ENCODE results near the gene PRSS12.
"Not testable (repeated sequence)": the region's sequence is repeated elsewhere in the genome, so short reads cannot be mapped to it uniquely, and the experiment has no call there.

Gene PRSS12

GRCh38 chr4:118317691-118318090 is 35.1 kb downstream of the PRSS12 start:
- no peak for DNase-seq

- DNase-seq: no peak
Observed at GRCh38 chr4:118314221-118314620, 38.6 kb downstream of the PRSS12 start.

DNA sequence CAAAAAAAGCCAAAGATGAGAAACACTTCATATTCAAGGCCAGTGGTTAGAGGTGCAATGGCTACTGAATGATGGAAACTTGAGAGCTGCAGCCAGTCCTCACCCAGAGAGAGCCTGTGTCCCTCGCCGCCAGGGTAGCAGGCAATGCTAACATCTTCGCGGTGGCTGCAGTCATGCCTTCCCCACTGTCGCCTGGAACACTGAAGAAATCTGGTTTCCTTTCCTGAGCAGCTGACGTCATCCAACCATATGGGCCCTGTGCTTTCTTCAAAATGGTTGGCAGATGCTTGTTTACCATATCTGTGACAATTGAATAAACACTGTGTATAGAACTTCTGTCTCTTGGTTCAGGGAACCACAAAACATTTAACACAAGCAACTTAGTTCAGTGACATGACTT is 39.7 kb downstream of the PRSS12 start:
- DNase-seq: no peak

DNA sequence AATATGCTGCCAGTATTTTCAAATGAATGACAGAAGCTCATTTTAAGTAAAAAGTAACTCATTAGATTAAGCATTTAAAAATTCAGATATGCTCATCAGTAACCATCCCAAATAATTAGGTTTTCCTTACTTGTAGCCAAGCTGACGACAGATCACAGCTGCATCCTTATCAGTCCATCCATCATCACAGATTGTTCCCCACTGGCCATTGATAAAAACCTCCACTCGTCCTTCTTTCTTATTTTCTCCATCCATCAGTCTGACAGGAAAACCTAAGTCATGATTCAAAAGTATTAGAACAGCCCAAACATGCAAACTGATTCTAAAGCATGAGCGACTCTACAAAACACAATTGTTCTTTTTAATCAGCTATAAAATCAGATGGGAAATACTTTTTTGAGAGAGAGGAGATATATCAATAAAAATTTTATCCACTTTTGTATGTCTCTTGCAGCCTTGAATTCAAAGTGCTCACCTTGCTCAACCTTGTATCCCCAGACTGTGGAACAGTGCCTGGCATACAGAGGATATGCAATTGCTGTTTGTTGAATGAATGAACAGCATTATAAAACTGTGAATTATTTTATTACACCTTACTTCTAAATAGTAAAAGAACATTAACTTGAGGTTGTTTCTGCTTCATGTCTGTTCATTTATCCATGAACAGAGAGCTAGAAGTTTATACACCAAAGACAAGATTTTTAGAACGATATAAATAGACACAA is 44.3 kb downstream of the PRSS12 start:
- no peak for DNase-seq

DNA sequence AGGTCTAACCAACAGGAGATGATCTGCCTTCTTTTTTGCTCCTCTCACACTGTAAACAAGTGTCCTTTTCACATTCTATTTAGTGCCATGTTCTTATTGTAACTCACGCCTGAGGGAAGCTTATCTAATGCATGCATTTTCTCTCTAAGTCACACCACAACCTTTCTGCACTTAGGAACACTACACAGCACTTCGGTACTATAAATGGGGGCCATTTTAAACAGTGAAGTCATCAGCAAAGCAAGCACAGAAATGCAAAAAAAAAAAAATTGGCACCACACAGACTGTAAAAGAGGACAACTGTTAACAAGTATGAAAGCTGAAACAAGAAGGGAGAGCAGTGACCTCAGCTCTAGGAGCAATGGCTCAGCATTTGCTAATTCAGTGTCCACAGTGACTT is 45.2 kb downstream of the PRSS12 start:
- no peak for DNase-seq

DNA sequence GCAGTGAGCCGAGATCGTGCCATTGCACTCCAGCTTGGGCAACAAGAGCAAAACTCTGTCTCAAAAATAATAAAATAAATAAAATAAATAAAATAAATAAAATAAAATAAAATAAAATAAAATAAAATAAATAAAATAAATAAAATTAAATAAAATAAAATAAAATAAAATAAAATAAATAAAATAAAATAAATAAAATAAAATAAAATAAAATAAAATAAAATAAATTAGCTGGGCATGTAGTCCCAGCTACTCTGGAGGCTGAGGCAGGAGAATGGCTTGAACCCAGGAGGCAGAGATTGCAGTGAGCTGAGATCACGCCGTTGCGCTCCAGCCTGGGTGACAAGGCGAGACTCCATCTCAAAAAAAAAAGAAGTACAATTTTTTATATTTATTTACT is 53.2 kb downstream of the PRSS12 start:
- DNase-seq: not testable (repeated sequence)

- DNase-seq: no peak
Observed at GRCh38 chr4:118296729-118297128, 56.1 kb downstream of the PRSS12 start.

- DNase-seq: no peak
Observed at GRCh38 chr4:118290951-118291350, 61.9 kb downstream of the PRSS12 start.

- no peak for DNase-seq
Observed at GRCh38 chr4:118289794-118290193, 63.0 kb downstream of the PRSS12 start.

DNA sequence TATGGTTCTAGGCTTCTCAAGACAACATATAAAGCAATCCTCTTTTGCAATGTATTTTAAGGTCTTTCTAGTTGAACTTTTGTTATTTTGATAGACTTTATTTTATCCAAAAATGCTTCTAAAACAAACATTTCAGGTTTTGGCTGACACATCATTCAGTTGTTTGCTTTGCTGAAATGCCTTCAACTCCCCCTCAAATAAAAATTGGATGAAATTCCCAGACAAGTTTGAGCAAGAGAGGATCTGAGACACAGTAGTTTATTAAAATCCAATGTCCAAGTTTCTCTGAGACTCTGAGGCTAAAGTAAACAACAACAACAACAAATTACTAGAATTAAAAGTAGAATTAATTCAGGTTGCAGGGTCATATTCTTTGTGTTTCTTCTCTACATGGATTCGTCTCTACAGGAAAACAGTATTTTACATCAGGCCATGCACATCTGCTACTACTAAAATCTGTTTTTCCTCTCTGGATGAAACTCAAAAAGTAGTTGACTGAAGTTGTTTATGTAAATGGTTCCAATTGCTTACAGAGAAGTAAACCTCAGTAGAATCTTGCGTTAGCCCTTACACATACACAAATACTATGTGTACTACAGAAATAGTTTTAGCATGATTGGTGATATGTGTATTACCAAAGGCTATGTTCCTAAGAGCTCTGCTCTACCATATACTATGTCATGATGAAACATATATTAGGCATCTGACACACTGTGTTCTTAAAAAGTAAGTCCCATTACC is 64.9 kb downstream of the PRSS12 start:
- no peak for DNase-seq

DNA sequence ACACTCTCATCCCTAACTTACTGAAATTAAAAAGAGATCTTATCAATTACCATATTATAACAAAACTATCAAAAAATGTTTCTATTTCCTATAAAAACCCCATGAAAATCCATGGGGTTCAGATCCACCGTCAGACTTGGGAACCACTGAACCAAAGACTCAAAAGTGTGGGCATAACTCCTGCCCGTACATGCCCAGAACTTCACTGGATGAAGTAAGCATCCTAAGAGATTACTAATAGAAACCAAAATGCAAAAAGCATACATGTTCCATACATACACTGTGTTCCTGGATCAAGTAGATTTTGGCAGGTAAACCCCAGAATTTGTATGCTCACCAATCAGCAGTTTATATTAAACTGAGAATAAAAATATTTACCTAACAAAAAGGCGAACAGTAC is 66.1 kb downstream of the PRSS12 start:
- DNase-seq: no peak

GRCh38 chr4:118285931-118286330 is 66.9 kb downstream of the PRSS12 start:
- no peak for DNase-seq

DNA sequence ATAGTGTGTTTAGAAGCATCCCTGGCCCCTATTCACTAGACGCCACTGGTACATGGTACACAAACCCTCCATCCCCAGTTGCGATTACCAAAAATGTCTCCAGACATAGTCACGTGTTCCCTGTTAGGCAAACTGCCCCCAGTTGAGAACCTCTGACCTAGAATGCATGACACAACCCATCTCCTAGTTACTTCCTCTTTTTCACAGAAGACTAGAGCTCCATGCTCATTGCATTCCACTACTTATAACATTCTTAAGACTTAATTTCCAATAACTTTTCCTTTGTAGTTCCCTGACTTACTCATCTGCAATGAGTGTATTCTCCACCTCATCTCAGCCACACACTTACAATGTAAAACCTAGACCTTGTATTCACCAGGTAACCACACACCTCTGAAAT is 68.6 kb downstream of the PRSS12 start:
- no peak for DNase-seq

DNA sequence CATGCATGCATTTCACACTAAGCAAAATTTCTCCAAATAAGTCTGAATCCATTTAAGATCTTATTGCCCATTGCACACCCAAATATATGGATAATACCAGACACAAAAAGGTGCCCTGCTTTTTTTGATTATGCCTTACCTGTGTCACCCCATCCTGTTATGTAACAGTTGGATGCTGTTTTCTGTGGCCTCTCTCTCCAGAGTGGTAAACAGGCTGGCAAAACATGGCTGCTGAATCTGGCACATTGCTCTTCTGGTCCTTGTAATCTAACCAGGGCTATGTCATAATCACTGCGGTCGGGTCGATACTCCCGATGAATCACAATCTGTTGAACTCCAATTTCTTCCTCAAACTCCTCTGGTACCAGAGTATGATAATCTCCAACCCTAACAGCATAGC is 70.1 kb downstream of the PRSS12 start:
- no peak for DNase-seq

- no peak for DNase-seq
Observed at GRCh38 chr4:118281611-118282442, 71.0 kb downstream of the PRSS12 start.

- peak; percentile 47 for DNase-seq
Observed at GRCh38 chr4:118280501-118281218, 72.1 kb downstream of the PRSS12 start.

DNA sequence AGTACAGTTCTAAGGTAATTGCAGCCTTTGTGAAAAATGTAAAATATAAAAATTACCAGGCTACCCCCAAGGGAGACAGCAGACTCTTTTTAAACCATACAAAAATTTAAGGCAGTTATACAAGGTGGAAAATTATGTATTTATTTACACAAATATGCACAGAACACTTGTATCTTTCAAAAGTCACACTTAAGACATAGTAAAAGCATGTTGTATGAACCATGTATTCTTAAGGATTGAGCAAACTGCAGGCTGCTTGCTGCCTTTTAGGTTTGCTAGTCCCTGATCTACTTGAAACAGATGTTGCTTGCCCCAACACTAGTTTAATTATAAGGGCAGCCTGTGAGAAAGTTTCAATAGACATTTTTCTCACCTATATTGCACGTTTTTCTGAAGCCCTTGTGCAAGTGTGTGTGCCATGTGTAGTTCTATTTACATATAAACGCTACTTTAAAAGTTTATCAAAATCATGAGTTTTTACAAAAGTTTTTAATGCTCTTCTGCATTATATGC is 72.8 kb downstream of the PRSS12 start:
- no peak for DNase-seq

DNA sequence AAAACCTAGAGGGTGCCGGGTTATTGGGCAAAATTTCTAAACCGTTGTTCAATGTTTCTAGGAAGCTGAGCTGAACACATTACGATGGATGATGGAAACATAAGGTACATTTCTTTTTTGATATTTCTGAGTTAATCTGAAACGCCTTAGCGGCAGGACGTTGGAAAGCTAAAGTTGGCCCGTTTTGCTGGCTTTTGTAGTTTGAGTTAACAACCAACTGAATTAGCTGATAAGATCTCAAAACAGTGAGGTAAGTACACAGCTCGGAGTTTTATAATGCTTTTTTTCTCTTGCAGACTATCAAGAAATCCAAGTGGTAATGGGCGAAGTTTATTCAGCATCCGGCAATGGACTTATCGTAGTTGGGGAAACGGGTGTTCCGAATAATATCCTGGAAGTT is 73.5 kb downstream of the PRSS12 start:
- no peak for DNase-seq

- peak; percentile 80 for DNase-seq
Observed at GRCh38 chr4:118278473-118279274, 74.1 kb downstream of the PRSS12 start.

GRCh38 chr4:118277243-118277642 is 75.6 kb downstream of the PRSS12 start:
- no peak for DNase-seq

DNA sequence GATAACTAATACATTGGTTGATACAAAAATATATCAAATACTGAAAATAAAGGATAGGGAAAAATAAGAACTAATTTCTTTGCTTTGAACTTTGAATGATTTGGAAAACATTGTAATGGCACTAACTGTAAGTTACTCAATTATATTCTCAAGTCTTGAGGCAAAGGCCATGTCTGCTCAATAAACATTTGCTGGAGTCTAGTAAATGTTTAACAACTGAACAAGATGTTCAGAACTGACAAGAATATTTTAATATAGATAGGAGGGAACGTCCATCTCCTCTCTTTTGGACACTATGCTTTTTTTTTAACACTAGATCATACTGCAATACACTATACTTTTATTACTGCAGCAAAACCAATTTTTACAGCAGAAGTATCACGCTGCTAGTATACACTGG is 76.2 kb downstream of the PRSS12 start:
- DNase-seq: no peak

GRCh38 chr4:118273642-118274041 is 79.2 kb downstream of the PRSS12 start:
- DNase-seq: no peak
